T follicular helper cell (primary cell): Measurements from ENCODE around the gene C2CD4C.
"Not testable (repeated sequence)": the region's sequence is repeated elsewhere in the genome, so short reads cannot be mapped to it uniquely, and the experiment has no call there.

Experiments used
- DNase-seq: peaks from one replicate; pipeline ENCODE4 v3.0.0-alpha.2; 2020; ENCODE audit warnings: low read depth

Gene C2CD4C

DNA sequence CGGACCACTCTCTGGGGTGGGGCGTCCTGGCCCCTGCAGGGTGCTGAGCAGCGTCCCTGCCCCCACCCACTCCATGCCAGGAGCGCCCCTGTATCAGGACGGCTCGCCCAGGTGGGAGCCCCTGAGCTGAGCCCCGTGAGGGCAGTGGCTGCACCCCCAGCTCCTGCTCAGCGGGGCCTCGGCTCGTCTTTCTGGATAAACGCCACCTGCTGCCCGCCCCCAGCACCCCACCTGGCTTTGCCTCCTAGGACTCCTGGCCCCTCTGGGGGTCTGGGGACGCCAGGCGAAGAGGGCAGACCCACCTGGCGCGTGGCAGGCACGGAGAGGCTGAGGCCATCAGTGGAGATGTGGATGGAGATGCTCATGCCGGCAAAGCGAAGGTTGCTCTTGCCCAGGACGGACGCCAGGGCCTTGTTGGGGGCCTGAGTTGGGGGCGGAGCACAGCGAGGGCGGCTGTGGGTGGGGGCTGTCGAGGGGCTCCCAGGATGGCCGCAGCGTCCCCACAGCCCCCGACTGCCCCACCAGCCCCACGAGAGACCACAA, 29.5 kb upstream of the C2CD4C start:
- DNase-seq = no peak

DNA sequence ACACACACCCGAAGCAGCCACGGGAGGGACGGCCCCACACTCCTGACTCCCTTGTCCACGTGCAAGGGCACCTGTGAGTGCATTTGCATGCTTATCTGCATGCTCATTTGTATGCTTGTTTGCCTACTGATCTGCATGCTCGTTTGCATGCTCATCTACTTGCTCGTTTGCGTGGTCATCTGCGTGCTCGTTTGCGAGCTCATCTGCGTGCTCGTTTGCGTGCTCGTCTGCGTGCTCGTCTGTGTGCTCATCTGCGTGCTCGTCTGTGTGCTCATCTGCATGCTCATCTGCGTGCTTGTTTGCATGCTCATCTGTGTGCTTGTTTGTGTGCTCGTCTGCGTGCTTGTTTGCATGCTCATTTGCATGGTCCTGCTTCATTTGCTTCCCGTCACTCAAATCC, 28.1 kb upstream of the C2CD4C start:
- DNase-seq = no peak

DNA sequence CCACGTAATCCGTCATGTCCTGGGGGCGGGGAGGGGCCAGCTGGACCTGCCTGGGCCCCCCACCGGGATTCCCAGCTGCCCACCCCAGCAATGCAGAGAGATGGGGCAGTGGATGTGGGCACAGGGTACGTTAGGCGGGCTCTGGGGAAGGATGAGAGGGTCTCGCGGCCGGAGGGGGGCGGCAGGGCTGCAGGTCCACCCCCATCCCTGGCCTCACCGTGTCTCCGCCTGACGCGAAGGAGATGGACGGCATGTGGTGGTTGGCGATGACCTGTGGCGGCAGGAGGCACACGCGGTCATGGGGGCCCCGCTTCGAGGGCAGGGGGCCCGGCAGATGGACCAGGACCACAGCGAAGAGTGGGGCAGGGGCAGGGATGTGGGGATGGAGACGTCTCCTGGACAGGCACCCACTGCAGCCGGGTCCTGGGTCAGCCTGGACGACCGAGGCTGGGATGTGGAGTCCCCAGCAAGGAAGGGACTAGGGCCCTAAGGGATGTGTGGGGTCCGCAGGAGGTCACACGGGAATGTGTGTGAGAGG, 27.5 kb upstream of the C2CD4C start:
- no peak for DNase-seq

GRCh38 chr19:435707-436412, 26.9 kb upstream of the C2CD4C start:
- no peak for DNase-seq

- no peak for DNase-seq
Measured at GRCh38 chr19:435056-435706, 26.2 kb upstream of the C2CD4C start.

GRCh38 chr19:434152-434960, 25.4 kb upstream of the C2CD4C start:
- DNase-seq = no peak

- no peak for DNase-seq
Measured at GRCh38 chr19:430701-431100, 21.8 kb upstream of the C2CD4C start.

- no peak for DNase-seq
Measured at GRCh38 chr19:428149-428548, 19.2 kb upstream of the C2CD4C start.

DNA sequence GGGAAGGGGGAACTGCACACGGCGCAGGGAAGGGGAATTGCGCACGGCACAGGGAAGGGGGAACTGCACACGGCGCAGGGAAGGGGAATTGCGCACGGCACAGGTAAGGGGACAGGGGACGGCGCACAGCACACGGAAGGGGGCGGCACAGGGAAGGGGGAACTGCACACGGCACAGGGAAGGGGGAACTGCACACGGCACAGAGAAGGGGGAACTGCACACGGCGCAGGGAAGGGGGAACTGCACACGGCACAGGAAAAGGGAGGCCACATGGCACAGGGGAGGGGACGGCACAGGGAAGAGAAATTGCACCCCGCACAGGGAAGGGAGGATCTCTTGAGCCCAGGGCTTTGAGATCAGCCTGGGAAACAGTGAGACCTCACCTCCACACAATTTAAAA, 18.7 kb upstream of the C2CD4C start:
- not testable (repeated sequence) for DNase-seq

DNA sequence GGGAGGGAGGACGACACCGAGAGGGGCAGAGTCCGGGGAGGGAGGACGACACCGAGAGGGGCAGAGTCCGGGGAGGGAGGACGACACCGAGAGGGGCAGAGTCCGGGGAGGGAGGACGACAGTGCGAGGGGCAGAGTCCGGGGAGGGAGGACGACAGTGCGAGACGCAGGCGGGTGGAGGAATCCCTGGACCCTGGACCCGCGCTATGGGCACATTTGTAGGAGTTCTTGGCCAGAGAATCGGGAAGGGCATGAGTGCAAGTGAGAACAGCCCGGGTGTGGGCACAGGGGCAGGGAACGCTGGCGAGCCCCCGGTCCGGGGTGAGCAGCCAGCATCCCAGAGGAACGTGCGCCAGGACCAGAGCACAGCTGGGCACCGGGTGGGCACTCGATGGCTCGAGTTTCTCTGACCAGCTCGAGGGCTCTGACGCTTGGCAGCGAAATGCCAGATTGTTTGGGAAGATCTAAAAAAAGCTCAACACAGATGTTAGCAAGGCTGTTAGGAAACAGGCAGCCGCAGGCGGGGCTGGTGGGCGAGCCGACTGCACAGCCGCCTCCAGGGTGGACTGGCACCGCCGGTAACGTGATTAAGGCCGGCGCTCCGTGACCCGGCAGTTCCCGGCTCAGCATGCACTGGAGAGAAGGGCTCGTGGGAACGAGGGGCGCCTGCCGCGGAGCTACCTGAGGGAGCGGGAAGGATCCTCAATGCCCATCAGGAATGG, 17.9 kb upstream of the C2CD4C start:
- DNase-seq = no peak

GRCh38 chr19:425056-425455, 16.1 kb upstream of the C2CD4C start:
- DNase-seq = no peak

GRCh38 chr19:424546-424945, 15.6 kb upstream of the C2CD4C start:
- no peak for DNase-seq

DNA sequence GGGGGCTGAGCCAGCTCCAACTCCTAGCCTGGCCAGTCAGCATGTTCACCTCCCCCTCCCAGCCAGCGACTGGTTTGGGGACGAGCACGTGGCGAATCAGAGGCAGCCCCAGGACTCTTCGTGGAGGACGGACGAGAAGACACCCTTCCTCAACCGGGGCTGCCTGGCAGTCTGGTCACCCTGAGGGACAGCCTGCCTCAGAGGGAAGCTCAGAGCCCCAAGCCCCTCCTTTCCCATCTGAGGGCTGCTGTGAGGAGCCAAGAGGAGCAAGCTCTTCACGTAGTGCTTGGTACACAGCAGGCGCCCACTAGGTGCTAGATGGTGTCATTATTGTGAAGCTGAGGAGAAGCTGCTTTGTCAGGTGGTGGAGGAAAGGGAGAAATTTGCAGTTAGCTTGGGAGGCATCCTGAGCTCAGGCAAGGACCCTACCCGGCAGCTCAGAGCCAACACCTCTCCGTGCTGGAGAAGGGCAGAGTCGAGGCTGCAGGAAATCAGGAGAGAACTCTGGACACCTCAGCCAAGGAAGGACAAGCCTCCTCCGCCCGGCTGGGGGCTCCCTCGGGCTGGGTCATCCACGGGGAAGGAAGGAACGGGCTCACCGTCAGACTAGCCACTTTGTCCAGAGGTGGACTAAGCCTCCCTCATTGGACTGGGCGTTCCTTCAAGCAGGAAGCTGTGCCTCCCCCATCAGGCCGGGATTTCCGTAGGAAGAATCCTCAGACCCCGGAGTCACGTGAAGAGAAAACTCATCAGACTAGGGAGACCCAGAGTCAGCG, 14.9 kb upstream of the C2CD4C start:
- DNase-seq = no peak

DNA sequence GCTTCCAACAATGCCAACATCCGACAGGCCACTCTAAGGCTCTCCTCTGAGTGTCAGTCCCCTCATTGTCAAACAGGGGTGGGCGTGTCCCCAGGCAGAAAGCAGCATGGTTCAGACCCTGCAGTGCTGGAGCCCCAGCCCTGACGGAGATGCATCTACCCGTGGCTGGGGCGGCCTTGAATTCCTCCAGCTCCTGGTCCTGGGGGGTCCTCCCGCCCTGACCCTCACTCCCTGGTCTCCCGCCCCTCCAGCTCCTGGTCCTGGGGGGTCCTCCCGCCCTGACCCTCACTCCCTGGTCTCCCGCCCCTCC, 13.9 kb upstream of the C2CD4C start:
- not testable (repeated sequence) for DNase-seq

DNA sequence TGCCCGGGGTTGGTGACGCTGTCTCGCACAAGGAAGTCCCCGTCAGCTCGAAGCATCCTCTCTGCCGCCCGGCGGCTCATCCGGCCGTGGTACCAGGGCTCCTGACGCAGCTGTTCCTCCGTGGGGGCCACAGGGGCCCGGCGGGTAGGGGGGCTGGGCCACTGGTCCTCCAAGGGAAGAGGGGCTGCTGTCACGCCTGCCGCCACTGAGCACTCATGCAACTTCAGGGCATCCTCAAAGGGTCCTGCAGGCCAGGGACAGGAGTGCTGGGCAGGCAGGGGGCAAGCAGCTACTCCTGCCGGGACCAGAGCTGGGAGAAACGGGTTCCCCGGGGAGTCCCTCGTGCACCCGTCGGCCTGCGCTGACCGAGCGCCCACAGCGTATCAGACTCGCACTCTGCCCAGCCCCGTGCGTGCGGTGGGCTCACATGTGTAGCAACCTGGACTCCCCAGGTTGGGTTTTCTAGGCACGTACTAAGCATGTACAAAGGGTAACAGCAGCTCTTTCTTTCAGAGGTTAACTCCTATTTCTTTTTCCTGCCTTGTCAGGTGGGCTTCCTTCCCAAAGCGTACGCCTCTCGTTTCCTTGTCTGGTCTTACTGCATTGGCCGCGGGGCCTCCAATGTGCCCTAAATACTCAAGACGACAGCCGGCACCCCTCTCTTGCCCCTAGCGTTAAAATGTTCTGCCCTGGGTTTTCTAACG, 13.4 kb upstream of the C2CD4C start:
- no peak for DNase-seq

DNA sequence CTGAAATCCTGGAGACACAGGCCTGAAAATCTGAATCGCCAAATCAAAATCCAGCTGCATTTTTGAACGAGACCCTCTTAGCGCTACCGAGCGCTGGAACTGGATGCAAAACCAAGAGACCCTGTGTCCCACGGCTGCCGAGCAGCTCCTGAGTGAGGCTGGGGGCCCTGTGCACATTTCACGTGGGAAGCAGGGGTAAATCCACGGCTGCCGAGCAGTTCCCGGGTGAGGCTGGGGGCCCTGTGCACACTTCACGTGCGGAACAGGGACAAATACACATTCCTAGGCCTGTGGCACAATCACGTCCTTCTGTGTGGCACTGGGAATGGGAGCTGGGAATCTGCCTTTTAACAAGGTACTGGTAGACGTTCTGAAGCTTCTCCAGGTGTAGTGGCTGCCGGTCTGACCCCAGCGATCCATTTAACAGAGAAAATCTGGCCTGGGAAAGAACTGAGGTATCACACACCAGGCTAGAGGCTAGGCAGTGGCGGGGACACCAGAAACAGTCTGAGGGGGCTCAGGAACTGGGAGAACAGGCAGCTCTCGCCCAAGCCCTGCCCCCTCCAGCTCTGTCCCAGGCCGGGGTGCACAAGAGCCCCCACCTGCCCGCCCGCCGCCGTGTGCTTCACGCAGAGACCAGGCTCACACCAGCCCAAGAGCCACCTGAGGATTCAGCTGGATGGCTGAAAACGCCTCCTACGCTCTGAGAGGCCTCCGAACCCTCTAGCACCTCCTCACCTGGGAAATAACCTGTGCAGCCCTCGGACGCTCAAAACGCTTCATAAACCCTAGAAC, 11.0 kb upstream of the C2CD4C start:
- DNase-seq = no peak

DNA sequence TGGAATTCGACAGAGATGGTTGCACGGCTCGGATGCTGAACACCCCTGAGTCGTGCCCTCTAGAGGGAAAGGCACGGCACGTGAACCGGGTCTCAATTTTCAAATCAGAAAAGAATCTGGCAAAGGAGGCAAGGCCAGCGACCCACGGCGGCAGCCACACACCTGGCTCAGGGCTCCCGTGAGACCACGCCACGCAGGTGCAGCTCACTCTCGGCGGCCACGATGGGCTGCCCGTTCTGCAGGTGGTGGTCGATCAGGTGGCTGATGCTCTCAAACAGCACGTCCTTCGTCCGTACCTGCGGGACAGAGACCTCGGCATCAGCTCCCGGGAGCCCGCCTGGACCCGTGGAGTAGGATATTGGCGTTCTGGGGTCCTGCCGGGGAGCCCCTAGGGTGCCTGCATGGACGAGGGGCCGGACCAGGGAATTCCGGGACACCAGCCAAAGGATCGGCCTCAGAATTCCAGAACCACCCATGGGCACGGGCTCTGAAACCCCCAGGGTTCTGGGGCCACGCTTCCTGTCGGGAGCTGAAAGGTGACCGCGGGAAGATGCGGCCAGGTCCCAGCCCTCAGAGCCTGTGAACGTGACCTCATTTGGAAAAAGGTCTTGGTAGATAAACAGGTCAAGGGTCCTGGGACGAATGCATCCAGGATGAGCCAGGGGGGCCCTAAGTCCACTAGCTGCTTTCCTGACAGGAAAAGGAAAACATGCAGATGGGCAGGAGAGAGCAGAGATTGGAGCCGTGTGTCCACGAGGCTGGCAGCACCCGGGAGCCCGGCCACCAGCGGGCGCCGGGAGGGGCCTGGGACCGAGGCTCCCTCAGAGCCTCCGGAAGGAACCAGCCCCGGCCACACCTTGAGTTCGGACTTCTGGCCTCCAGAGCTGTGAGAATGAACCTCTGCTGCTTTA, 10.1 kb upstream of the C2CD4C start:
- no peak for DNase-seq

GRCh38 chr19:416416-416815, 7.5 kb upstream of the C2CD4C start:
- DNase-seq = no peak

GRCh38 chr19:415292-415691, 6.3 kb upstream of the C2CD4C start:
- no peak for DNase-seq
